Measurements from ENCODE around the gene CCR6.
"Not testable (repeated sequence)": the region's sequence is repeated elsewhere in the genome, so short reads cannot be mapped to it uniquely, and the experiment has no call there.

Gene CCR6

GRCh38 chr6:167143041-167143440 is 20.1 kb downstream of the CCR6 start:
- DNase-seq (ENCODE audit: low spot score) = no peak

- no peak for DNase-seq (ENCODE audit: low spot score)
Measured at GRCh38 chr6:167145461-167145860, 22.6 kb downstream of the CCR6 start.

DNA sequence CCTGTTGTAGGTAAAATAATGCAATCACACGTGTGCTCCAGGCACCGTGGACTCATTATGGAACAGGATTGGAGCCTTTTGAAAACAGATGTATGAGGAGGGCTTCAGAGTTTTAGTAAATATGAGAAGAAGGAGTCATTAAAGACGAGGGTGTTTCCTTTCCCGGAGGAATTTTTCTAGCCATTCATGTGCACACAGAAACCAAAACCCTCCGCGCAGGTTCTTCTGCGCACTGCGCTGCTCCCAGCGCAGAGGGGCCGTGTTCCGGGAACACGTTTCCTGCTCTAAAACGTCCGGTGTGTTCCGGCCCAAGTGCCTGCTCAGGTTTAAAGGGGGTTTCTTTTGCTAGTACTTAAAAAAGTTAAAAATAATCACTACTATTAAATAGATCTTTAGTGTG is 23.2 kb downstream of the CCR6 start:
- no peak for DNase-seq (ENCODE audit: low spot score)

- no peak for DNase-seq (ENCODE audit: low spot score)
Measured at GRCh38 chr6:167146977-167147376, 24.1 kb downstream of the CCR6 start.

DNA sequence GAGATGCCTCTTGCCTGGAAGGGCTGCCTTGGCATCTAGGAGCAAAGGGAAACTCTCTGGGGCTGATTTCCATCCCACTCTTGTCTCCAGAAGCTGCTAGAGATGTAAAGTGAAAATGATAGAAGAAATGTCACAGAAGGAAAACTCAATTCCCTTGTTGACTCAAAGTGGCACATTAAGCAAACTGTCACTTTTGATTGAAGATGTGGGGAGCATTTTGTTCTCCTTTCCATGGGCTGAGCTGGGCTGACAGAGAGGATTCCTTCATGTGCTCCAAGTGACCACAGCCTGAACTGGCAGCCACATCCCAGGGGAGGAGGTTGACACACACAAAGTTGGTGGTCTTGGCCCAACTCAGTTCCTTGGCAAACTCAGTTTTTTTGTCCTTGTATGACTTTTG is 25.1 kb downstream of the CCR6 start:
- DNase-seq (ENCODE audit: low spot score) = no peak

GRCh38 chr6:167148997-167149396 is 26.1 kb downstream of the CCR6 start:
- no peak for DNase-seq (ENCODE audit: low spot score)

DNA sequence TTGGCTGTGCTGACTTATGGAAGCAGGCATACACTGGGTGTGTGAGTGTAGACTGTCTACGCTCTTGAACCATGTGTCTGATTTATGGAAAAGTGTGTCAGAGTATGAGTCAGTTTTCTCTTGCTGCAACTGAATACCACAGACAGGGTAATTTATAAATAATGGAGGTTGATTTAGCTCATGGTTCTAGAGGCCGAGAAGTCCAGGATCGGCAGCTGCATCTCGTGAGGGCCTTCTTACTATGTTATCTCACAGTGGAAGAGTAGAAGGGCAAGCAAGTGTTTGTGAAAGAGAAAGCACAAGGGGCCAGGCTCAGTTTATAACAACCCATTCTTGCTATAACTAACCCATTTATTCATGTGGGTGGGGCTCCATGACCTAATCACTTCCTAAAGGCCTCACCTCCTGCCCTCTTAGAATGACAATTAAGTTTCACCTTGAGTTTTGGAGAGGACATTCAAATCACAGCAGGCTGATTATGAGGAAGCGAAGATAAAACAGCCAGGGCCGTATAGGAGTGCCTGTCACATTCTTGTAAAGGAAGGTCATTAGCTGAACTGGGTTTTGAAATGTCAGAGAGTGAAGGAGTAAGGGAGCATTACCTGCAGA is 28.1 kb downstream of the CCR6 start:
- DNase-seq (ENCODE audit: low spot score) = no peak

- no peak for DNase-seq (ENCODE audit: low spot score)
Measured at GRCh38 chr6:167151648-167152047, 28.8 kb downstream of the CCR6 start.

GRCh38 chr6:167152862-167153261 is 30.0 kb downstream of the CCR6 start:
- no peak for DNase-seq (ENCODE audit: low spot score)

- peak; percentile 16 for DNase-seq (ENCODE audit: low spot score)
Measured at GRCh38 chr6:167153521-167153959, 30.6 kb downstream of the CCR6 start.

DNA sequence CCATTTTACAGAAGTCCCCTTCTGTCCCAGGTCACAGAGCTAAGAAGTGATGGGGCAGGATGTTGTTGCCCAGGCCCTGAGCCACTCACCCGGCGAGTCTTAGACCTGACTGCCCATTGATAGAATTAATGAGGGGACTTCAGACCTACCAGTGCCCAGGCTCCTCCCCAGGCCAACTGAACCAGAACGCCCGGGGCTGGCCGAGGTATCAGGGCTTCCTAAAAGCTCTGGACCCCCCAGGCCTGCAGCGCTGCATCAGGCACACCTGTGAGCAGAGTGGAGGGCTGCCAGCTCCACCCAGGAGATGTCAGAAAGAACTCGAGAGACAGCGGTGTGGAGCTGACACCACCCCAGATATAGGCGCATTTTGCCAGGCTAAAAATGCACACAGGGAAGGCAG is 31.4 kb downstream of the CCR6 start:
- no peak for DNase-seq (ENCODE audit: low spot score)

DNA sequence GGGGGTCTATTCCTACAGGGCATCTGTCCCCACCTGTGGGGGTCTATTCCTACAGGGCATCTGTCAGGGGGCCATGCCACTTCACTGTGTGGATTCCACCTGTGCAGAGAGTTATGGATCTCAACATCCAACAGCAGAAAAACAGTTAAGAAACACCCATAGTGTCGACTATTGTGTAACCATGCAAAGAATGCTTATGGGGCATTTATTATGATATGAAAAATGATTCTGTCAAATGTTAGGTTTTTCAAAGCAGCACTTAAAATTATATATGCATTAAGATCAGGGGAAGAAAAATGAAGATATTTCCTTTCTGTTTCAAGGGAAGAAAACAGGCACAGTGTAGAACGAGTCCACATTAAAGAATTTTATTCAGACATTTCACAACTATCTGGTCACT is 32.0 kb downstream of the CCR6 start:
- no peak for DNase-seq (ENCODE audit: low spot score)

GRCh38 chr6:167157414-167157813 is 34.5 kb downstream of the CCR6 start:
- no peak for DNase-seq (ENCODE audit: low spot score)

GRCh38 chr6:167157863-167158262 is 35.0 kb downstream of the CCR6 start, which contains the start of gene GPR31:
TSS of gene GPR31 (minus strand) at chr6:167157980. CDS start at chr6:167157831, 149 bp downstream.
- no peak for DNase-seq (ENCODE audit: low spot score)

DNA sequence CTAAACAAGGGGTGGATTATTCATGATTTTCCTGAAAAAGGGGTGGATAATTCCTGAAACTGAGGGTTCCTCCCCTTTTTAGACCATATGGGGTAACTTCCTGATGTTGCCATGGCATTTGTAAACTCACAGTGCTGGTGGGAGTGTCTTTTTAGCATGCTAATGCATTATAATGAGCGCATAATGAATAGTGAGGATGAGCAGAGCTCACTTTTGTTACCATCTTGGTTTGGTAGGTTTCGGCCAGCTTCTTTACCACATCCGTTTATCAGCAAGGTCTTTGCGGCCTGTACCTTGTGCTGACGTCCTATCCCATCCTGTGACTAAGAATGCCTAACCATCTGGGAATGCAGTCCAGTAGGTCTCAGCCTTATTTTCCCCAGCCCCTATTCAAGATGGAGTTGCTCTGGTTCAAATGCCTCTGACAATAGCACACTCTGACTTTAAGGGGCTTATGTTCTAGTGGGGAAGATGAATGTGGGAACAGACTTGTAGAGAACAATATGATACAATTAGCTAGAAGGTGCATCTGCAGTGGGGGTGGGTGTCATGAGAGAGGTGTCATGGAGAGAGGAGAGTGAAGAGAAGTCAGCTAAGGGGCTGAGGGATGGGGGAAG is 39.1 kb downstream of the CCR6 start:
- DNase-seq (ENCODE audit: low spot score) = no peak

- DNase-seq (ENCODE audit: low spot score) = no peak
Measured at GRCh38 chr6:167162591-167162990, 39.7 kb downstream of the CCR6 start.

- DNase-seq (ENCODE audit: low spot score) = no peak
Measured at GRCh38 chr6:167163476-167164011, 40.6 kb downstream of the CCR6 start.

- DNase-seq (ENCODE audit: low spot score) = no peak
Measured at GRCh38 chr6:167164261-167164660, 41.4 kb downstream of the CCR6 start.

GRCh38 chr6:167165858-167166471 is 43.1 kb downstream of the CCR6 start:
- no peak for DNase-seq (ENCODE audit: low spot score)

GRCh38 chr6:167167699-167168098 is 44.8 kb downstream of the CCR6 start:
- not testable (repeated sequence) for DNase-seq (ENCODE audit: low spot score)

DNA sequence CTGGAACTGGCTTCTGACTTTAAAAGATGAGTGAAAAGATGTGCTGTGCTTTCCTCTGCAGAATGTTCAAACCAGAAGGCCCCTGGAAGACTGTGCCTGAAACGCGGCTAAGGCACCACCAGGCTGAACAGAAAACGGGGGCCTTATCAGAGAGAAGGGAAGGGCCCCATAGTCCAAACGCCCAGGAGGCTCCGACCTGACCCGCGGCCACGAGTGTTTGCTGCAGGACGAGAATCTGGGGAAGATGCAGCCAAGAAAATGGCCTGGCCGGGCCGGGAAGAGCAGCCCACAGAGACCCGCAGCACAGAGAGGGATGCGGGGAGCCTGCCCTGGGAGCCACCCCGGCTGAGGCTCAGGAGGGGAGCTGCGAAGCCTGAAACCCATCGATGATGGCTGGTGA is 45.4 kb downstream of the CCR6 start:
- DNase-seq (ENCODE audit: low spot score) = not testable (repeated sequence)

DNA sequence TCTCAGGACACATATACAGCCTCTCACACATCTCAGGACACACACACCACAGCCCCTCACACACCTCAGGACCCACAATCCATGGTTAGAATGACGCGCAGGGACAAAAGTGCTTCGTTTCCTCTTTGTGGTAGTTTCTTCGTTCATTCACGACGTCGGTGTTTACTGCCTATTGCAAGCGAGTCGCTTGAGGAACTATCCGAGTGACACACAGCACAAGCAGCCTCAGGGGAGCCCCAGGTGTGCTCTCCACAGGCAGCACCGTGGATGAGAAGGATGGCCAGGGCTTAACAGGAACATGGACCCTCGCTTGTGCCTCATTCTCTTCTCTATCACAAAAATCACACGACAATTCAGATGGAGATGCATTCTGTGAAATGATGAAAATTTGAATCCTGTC is 47.0 kb downstream of the CCR6 start:
- DNase-seq (ENCODE audit: low spot score) = not testable (repeated sequence)

- not testable (repeated sequence) for DNase-seq (ENCODE audit: low spot score)
Measured at GRCh38 chr6:167171300-167171699, 48.4 kb downstream of the CCR6 start.
